Esophagus muscularis mucosa (tissue), 3 donors: ENCODE results near the gene SLC29A4.

Experiments
- POLR2AphosphoS5 ChIP-seq, 2 donors: sonication (generic); formaldehyde crosslinking; IDR thresholded peaks; one replicate each; pipeline ENCODE4 v1.6.1; 2017; ENCODE audit warnings: antibody characterized with exemption in 2 of 2
- TF ChIP-seq, protein P1 (sequence below), 3 experiments: fragments of 200-600 bp in 2 of 3; fragments of 450-650 bp in 1 of 3; sonication (generic) in 2 of 3; IDR thresholded peaks; one replicate each; pipeline ENCODE4 v1.5.1; 2017 to 2019; ENCODE audit warnings: antibody characterized with exemption in 3 of 3, mild to moderate bottlenecking in 2 of 3, moderate library complexity in 1 of 3

DNA sequence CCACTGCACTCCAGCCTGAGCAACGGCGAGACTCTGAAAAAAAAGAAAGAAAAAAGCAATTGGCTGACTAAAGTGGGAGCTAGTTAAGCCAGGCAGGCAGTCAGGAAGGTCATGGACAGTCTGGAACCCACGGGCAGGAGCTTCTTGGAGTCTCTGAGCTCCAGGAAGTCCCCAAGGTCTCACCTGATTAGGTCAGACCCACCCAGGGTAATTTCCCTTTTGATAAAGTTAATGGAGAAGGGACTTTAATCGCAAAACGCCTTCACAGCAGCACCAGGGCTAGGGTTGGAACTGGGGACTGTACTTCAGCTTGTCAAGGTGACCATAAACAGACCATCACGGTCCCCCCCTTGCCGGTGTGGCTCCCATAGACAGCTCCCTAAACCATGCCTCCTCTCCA lies 6.6 kb downstream of the SLC29A4 start:
- no peak for TF ChIP-seq POLR2AphosphoS5 (IDR thresholded peaks at IDR 0.05)
- TF ChIP-seq, protein P1, sequence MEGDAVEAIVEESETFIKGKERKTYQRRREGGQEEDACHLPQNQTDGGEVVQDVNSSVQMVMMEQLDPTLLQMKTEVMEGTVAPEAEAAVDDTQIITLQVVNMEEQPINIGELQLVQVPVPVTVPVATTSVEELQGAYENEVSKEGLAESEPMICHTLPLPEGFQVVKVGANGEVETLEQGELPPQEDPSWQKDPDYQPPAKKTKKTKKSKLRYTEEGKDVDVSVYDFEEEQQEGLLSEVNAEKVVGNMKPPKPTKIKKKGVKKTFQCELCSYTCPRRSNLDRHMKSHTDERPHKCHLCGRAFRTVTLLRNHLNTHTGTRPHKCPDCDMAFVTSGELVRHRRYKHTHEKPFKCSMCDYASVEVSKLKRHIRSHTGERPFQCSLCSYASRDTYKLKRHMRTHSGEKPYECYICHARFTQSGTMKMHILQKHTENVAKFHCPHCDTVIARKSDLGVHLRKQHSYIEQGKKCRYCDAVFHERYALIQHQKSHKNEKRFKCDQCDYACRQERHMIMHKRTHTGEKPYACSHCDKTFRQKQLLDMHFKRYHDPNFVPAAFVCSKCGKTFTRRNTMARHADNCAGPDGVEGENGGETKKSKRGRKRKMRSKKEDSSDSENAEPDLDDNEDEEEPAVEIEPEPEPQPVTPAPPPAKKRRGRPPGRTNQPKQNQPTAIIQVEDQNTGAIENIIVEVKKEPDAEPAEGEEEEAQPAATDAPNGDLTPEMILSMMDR (IDR thresholded peaks at IDR 0.05) = no peak
